Upper lobe of left lung (tissue), 4 donors: ENCODE results near the gene TMPRSS6.

ENCODE experiments used
- EP300 ChIP-seq, 4 donors: sonication (generic); formaldehyde crosslinking; IDR thresholded peaks; one replicate each; pipeline ENCODE4 v1.5.1; 2017; ENCODE audit warnings: antibody characterized with exemption in 4 of 4, control low read depth in 2 of 4
- POLR2A ChIP-seq, 4 donors: fragments of 450-650 bp; IDR thresholded peaks; one replicate each; pipeline ENCODE4 v1.5.1; 2016 to 2017; ENCODE audit warnings: antibody characterized with exemption in 4 of 4, mild to moderate bottlenecking in 2 of 4
- POLR2AphosphoS5 ChIP-seq, 2 donors: sonication (generic); formaldehyde crosslinking; IDR thresholded peaks; one replicate each; pipeline ENCODE4 v1.5.1; 2017; ENCODE audit warnings: antibody characterized with exemption in 2 of 2
- TF ChIP-seq, protein P1 (sequence below), 6 experiments: fragments of 450-650 bp in 4 of 6; fragments of 200-600 bp in 2 of 6; sonication (generic) in 2 of 6; IDR thresholded peaks; one replicate each; pipeline ENCODE4 v1.5.1; 2016 to 2019; ENCODE audit warnings: antibody characterized with exemption in 6 of 6

DNA sequence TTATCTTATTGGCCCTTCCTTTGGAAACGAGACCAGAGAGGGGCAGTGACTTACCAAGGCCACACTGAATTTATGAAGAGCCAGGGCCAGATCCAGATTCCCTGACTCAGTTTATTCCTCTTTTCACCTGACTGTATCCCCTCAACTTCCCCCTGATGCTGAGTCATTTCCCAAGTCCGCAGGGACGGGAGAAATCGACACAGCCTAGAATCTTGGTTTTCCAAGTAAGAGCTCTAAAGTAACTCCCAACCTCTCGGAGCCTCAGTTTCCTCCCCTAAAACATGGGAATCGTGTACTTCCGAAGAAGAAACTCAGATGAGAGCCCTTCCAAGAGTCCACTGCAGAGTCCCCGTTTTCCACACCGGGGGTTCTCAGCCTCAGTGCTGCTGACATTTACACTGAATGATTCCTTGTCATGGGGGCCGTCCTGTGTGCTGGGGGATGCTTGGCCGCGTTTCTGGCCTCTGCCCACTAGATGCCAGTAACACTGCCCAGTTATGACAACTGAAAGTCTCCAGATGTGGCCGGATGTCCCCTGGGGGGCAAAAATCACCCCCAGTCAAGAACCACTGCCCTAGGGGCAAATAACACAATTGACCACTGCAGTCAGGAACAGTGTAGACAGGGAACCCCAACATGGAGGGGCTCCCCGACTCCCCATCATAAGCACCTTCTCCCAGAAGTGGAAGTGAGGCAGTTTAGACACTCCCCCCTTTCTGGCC lies 78.8 kb downstream of the TMPRSS6 start:
- TF ChIP-seq POLR2A (IDR thresholded peaks at IDR 0.05) (peak in 1 of 4 donors; percentile 5), EP300 (IDR thresholded peaks at IDR 0.05) (no peak), POLR2AphosphoS5 (IDR thresholded peaks at IDR 0.05) (no peak)
- TF ChIP-seq, protein P1, sequence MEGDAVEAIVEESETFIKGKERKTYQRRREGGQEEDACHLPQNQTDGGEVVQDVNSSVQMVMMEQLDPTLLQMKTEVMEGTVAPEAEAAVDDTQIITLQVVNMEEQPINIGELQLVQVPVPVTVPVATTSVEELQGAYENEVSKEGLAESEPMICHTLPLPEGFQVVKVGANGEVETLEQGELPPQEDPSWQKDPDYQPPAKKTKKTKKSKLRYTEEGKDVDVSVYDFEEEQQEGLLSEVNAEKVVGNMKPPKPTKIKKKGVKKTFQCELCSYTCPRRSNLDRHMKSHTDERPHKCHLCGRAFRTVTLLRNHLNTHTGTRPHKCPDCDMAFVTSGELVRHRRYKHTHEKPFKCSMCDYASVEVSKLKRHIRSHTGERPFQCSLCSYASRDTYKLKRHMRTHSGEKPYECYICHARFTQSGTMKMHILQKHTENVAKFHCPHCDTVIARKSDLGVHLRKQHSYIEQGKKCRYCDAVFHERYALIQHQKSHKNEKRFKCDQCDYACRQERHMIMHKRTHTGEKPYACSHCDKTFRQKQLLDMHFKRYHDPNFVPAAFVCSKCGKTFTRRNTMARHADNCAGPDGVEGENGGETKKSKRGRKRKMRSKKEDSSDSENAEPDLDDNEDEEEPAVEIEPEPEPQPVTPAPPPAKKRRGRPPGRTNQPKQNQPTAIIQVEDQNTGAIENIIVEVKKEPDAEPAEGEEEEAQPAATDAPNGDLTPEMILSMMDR (IDR thresholded peaks at IDR 0.05): no peak
